OCI-LY1 (cell line): ENCODE results near the gene ABHD17A.

Experiments
- H2AFZ ChIP-seq: fragments of 200-600 bp; sonication (generic), shearing (Covaris generic); 2 replicates; pipeline ENCODE4 v1.6.0; 2014; ENCODE audit warnings: antibody characterized with exemption, mild to moderate bottlenecking, low read length
- H3F3A ChIP-seq: fragments of 200-600 bp; sonication (generic), shearing (Covaris generic); 2 replicates; pipeline ENCODE4 v1.6.0; 2014; ENCODE audit warnings: mild to moderate bottlenecking, antibody characterized with exemption, low read length, moderate library complexity; ENCODE audit not compliant: insufficient read depth
- H3K27ac ChIP-seq: fragments of 200-600 bp; sonication (generic); 2 replicates; pipeline ENCODE4 v1.5.1; 2014; ENCODE audit warnings: low read length, mixed run types, mild to moderate bottlenecking, low read depth; ENCODE audit not compliant: poor library complexity, severe bottlenecking
- H3K27me3 ChIP-seq: fragments of 200-600 bp; sonication (generic); 2 replicates; pipeline ENCODE4 v1.6.0; 2014; ENCODE audit warnings: antibody characterized with exemption, mild to moderate bottlenecking, low read length, moderate library complexity; ENCODE audit not compliant: insufficient read depth
- H3K36me3 ChIP-seq: fragments of 200-600 bp; sonication (generic); 2 replicates; pipeline ENCODE4 v1.6.1; 2014; ENCODE audit warnings: mild to moderate bottlenecking, antibody characterized with exemption, low read length, moderate library complexity, mixed read lengths; ENCODE audit not compliant: insufficient read depth
- H3K4me1 ChIP-seq: fragments of 200-600 bp; sonication (generic); 2 replicates; pipeline ENCODE4 v1.5.1; 2014; ENCODE audit warnings: mild to moderate bottlenecking, low read length, moderate library complexity; ENCODE audit not compliant: insufficient read depth, severe bottlenecking
- H3K4me2 ChIP-seq: fragments of 200-600 bp; sonication (generic), shearing (Covaris generic); 2 replicates; pipeline ENCODE4 v1.6.1; 2014; ENCODE audit warnings: low read length
- H3K4me3 ChIP-seq: fragments of 200-600 bp; sonication (generic); 2 replicates; pipeline ENCODE4 v1.5.1; 2014; ENCODE audit warnings: low read length, low read depth, mild to moderate bottlenecking, mixed read lengths; ENCODE audit not compliant: poor library complexity, severe bottlenecking
- H3K79me2 ChIP-seq: fragments of 200-600 bp; shearing (Covaris generic); 2 replicates; pipeline ENCODE4 v1.6.1; 2016; ENCODE audit warnings: mixed run types, low read length, mixed read lengths; ENCODE audit not compliant: insufficient read depth
- H3K9ac ChIP-seq: fragments of 200-600 bp; sonication (generic), shearing (Covaris generic); 2 replicates; pipeline ENCODE4 v1.6.1; 2014; ENCODE audit warnings: mild to moderate bottlenecking, low read length, mixed read lengths
- H3K9me2 ChIP-seq: fragments of 200-600 bp; sonication (generic), shearing (Covaris generic); 2 replicates; pipeline ENCODE4 v1.6.1; 2014; ENCODE audit warnings: low read depth, mild to moderate bottlenecking, low read length, mixed read lengths
- H3K9me3 ChIP-seq: fragments of 200-600 bp; shearing (Covaris generic); 2 replicates; pipeline ENCODE4 v1.6.1; 2014; ENCODE audit warnings: low read length, mixed read lengths
- H4K20me1 ChIP-seq: fragments of 200-600 bp; sonication (generic), shearing (Covaris generic); 2 replicates; pipeline ENCODE4 v1.6.0; 2016; ENCODE audit warnings: mild to moderate bottlenecking, low read length; ENCODE audit not compliant: insufficient read depth
- CTCF ChIP-seq: fragments of 200-600 bp; sonication (generic), shearing (Covaris generic); IDR thresholded peaks from 2 replicates; pipeline ENCODE4 v1.5.1; 2017; ENCODE audit warnings: mild to moderate bottlenecking, antibody characterized with exemption, low read length, moderate library complexity, mixed read lengths
- EZH2 ChIP-seq: fragments of 200-600 bp; sonication (generic), shearing (Covaris generic); IDR thresholded peaks from 2 replicates; pipeline ENCODE4 v1.8.0; 2017; ENCODE audit warnings: borderline replicate concordance, mixed run types, mild to moderate bottlenecking, antibody characterized with exemption, low read length, moderate library complexity, mixed read lengths

ABHD17A gene

GRCh38 chr19:1902923-1903322 lies 17.6 kb upstream of the ABHD17A start:
- H3K27ac ChIP-seq, result no peak overlapping the region
- H3F3A ChIP-seq, result peaks cover 3% of the 10 kb centered on the region; the same call in 1 of the 2 replicates
- no peak overlapping the region for H3K4me3 ChIP-seq
- H3K9me3 ChIP-seq, result no peaks in the 10 kb centered on the region
- H4K20me1 ChIP-seq, result no peaks in the 10 kb centered on the region
- H3K79me2 ChIP-seq, result peaks cover 13% of the 10 kb centered on the region
- no peaks in the 10 kb centered on the region for H3K27me3 ChIP-seq
- no peak overlapping the region for H2AFZ ChIP-seq
- no peak overlapping the region for H3K9ac ChIP-seq
- H3K9me2 ChIP-seq, result no peaks in the 10 kb centered on the region
- H3K4me2 ChIP-seq, result no peak overlapping the region
- no peaks in the 10 kb centered on the region for H3K36me3 ChIP-seq
- no peak for TF ChIP-seq EZH2
- no peak for TF ChIP-seq CTCF
- peaks cover 45% of the 10 kb centered on the region for H3K4me1 ChIP-seq

GRCh38 chr19:1901940-1902404 lies 16.7 kb upstream of the ABHD17A start:
- H3F3A ChIP-seq, result peaks cover 3% of the 10 kb centered on the region; the same call in 1 of the 2 replicates
- H3K9ac ChIP-seq, result no peak overlapping the region
- H3K9me2 ChIP-seq, result no peaks in the 10 kb centered on the region
- H3K27me3 ChIP-seq, result no peaks in the 10 kb centered on the region
- TF ChIP-seq EZH2 (no peak), CTCF (no peak)
- H3K4me2 ChIP-seq, result no peak overlapping the region
- H4K20me1 ChIP-seq, result no peaks in the 10 kb centered on the region
- no peak overlapping the region for H3K4me3 ChIP-seq
- no peaks in the 10 kb centered on the region for H3K9me3 ChIP-seq
- H2AFZ ChIP-seq, result no peak overlapping the region
- H3K36me3 ChIP-seq, result no peaks in the 10 kb centered on the region
- H3K4me1 ChIP-seq, result peaks cover 45% of the 10 kb centered on the region
- no peak overlapping the region for H3K27ac ChIP-seq
- peaks cover 4% of the 10 kb centered on the region; the same call in 1 of the 2 replicates for H3K79me2 ChIP-seq

- no peaks in the 10 kb centered on the region; the same call in 1 of the 2 replicates for H3F3A ChIP-seq
- H3K4me2 ChIP-seq, result no peak overlapping the region
- no peak overlapping the region for H3K27ac ChIP-seq
- H3K4me1 ChIP-seq, result peaks cover 25% of the 10 kb centered on the region
- H3K79me2 ChIP-seq, result no peaks in the 10 kb centered on the region
- H3K9ac ChIP-seq, result no peak overlapping the region
- H3K4me3 ChIP-seq, result no peak overlapping the region
- H3K9me2 ChIP-seq, result no peaks in the 10 kb centered on the region
- no peaks in the 10 kb centered on the region for H3K36me3 ChIP-seq
- H3K27me3 ChIP-seq, result no peaks in the 10 kb centered on the region
- no peaks in the 10 kb centered on the region for H3K9me3 ChIP-seq
- TF ChIP-seq EZH2 (no peak), CTCF (no peak)
- no peak overlapping the region for H2AFZ ChIP-seq
- no peaks in the 10 kb centered on the region for H4K20me1 ChIP-seq
These were observed 11.2 kb upstream of the ABHD17A start for GRCh38 chr19:1896508-1896907.
